Measurements from ENCODE around the gene IGSF21.

The IGSF21 gene

DNA sequence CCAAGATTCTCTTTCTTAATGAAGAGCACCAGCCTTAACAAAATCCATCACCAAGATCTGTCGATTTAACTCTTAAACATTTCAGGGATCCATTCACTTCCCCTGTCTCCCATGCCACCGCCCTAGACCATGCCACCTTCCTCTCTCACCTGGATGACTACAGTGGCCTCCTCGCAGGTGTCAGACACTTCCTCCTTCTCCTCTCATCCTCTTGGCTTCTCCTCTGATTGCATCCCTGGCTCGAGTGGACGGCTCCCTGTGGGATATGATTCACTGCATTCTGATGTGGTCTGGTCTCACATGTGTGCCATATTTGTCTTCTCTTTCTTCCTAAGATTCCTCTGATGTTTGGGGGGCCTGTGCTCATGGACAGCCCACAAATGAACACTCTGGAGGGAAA is 306.7 kb downstream of the IGSF21 start:
- no peak for TF ChIP-seq RAD21 (IDR thresholded peaks at IDR 0.05; ENCODE audit: low read depth)
- TF ChIP-seq ZBTB7A (IDR thresholded peaks at IDR 0.05; ENCODE audit: low read depth): no peak
- no peak for TF ChIP-seq REST (IDR thresholded peaks at IDR 0.05; ENCODE audit: low read depth)
- TF ChIP-seq TAF1 (IDR thresholded peaks at IDR 0.05; ENCODE audit: low read depth): no peak
- no peak for TF ChIP-seq NFIC (IDR thresholded peaks at IDR 0.05)
- TF ChIP-seq TEAD4 (IDR thresholded peaks at IDR 0.05): no peak
- TF ChIP-seq, protein P1, sequence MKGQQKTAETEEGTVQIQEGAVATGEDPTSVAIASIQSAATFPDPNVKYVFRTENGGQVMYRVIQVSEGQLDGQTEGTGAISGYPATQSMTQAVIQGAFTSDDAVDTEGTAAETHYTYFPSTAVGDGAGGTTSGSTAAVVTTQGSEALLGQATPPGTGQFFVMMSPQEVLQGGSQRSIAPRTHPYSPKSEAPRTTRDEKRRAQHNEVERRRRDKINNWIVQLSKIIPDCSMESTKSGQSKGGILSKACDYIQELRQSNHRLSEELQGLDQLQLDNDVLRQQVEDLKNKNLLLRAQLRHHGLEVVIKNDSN (IDR thresholded peaks at IDR 0.05): no peak
- TF ChIP-seq EGR1 (IDR thresholded peaks at IDR 0.05): no peak
- TF ChIP-seq EP300 (IDR thresholded peaks at IDR 0.05; ENCODE audit: borderline replicate concordance): no peak
- TF ChIP-seq CREB1 (IDR thresholded peaks at IDR 0.05; ENCODE audit: low read depth): no peak
- TF ChIP-seq YY1 (IDR thresholded peaks at IDR 0.05; ENCODE audit: low read depth): no peak
- no peak for TF ChIP-seq TCF12 (IDR thresholded peaks at IDR 0.05; ENCODE audit: low read depth)
- no peak for TF ChIP-seq CEBPB (IDR thresholded peaks at IDR 0.05)
- TF ChIP-seq, protein P2, sequence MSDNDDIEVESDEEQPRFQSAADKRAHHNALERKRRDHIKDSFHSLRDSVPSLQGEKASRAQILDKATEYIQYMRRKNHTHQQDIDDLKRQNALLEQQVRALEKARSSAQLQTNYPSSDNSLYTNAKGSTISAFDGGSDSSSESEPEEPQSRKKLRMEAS (IDR thresholded peaks at IDR 0.05): no peak

- TF ChIP-seq TCF12 (IDR thresholded peaks at IDR 0.05; ENCODE audit: low read depth) (no peak), ZBTB7A (IDR thresholded peaks at IDR 0.05; ENCODE audit: low read depth) (no peak)
Measured at GRCh38 chr1:18414872-18415447, 307.4 kb downstream of the IGSF21 start.

- TF ChIP-seq TAF1 (IDR thresholded peaks at IDR 0.05; ENCODE audit: low read depth) (no peak), YY1 (IDR thresholded peaks at IDR 0.05; ENCODE audit: low read depth) (no peak), TEAD4 (IDR thresholded peaks at IDR 0.05) (no peak), RAD21 (IDR thresholded peaks at IDR 0.05; ENCODE audit: low read depth) (no peak)
- TF ChIP-seq, protein P2 (IDR thresholded peaks at IDR 0.05): no peak
Measured at GRCh38 chr1:18415448-18416027, 307.9 kb downstream of the IGSF21 start.

GRCh38 chr1:18417316-18418269 is 310.0 kb downstream of the IGSF21 start:
- no peak for TF ChIP-seq ZBTB7A (IDR thresholded peaks at IDR 0.05; ENCODE audit: low read depth)
- no peak for TF ChIP-seq EP300 (IDR thresholded peaks at IDR 0.05; ENCODE audit: borderline replicate concordance)
- no peak for TF ChIP-seq CEBPB (IDR thresholded peaks at IDR 0.05)
- no peak for TF ChIP-seq FOXM1 (IDR thresholded peaks at IDR 0.05; ENCODE audit: borderline replicate concordance, low read depth)
- TF ChIP-seq RAD21 (IDR thresholded peaks at IDR 0.05; ENCODE audit: low read depth): no peak
- no peak for TF ChIP-seq NFIC (IDR thresholded peaks at IDR 0.05)

DNA sequence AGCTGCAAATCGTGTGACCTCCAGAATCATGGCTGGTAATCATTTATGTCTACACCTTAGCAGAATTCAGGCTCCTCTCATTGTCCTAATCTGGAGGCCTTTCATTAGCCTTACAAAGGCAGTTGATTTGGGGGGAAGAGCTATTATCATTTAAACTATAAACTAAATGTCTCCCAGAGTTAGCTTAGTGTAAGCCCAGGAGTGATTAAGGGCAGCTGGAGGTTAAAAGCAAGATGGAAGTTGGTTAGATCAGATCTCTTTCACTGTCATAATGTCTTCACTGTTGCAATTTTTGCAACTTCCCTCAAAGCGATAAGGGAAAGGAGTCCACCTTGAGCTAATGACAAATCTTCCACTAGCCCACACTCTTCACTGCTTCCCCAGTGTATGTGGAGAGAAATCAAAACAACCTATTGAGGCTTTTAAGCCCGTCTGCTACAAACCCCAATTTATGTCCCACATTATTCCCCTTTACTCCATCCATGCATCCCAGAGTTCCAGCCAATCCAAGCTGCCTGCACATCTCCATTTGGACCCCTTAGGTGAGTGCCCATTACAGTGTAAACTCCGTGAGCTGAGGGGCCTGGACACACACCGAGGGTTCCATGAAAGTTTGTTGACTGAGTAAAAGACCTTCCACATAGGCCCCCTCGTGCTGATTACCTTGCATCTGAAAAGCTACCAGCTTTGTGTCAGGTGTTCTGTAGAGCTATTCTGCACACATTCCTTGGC is 311.7 kb downstream of the IGSF21 start:
- TF ChIP-seq ZBTB7A (IDR thresholded peaks at IDR 0.05; ENCODE audit: low read depth) (no peak), NFIC (IDR thresholded peaks at IDR 0.05) (no peak)

DNA sequence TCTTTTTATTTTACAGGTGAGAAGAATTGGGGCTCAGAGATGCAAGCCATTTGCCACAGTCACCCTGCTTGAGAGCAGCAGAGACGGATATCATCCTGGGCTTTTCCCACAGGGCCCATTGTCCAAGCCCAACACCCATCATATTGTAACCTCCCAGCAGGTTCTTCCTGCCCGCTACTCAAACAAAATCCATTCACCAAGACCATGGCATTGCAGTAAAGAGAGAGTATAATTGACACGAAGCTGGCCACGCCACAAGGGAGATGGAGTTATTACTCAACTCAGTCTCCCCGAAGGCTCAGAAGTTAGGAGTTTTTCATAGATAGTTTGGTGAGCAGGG is 312.2 kb downstream of the IGSF21 start:
- no peak for TF ChIP-seq NFIC (IDR thresholded peaks at IDR 0.05)
- no peak for TF ChIP-seq TEAD4 (IDR thresholded peaks at IDR 0.05)
- TF ChIP-seq TAF1 (IDR thresholded peaks at IDR 0.05; ENCODE audit: low read depth): no peak
- no peak for TF ChIP-seq YY1 (IDR thresholded peaks at IDR 0.05; ENCODE audit: low read depth)
- TF ChIP-seq EGR1 (IDR thresholded peaks at IDR 0.05): no peak
- TF ChIP-seq RAD21 (IDR thresholded peaks at IDR 0.05; ENCODE audit: low read depth): no peak
- TF ChIP-seq, protein P2 (IDR thresholded peaks at IDR 0.05): no peak
- TF ChIP-seq FOXM1 (IDR thresholded peaks at IDR 0.05; ENCODE audit: borderline replicate concordance, low read depth): no peak
- no peak for TF ChIP-seq CEBPB (IDR thresholded peaks at IDR 0.05)
- no peak for TF ChIP-seq TCF12 (IDR thresholded peaks at IDR 0.05; ENCODE audit: low read depth)
- TF ChIP-seq EP300 (IDR thresholded peaks at IDR 0.05; ENCODE audit: borderline replicate concordance): no peak
- TF ChIP-seq, protein P1 (IDR thresholded peaks at IDR 0.05): no peak
- no peak for TF ChIP-seq CREB1 (IDR thresholded peaks at IDR 0.05; ENCODE audit: low read depth)
- no peak for TF ChIP-seq REST (IDR thresholded peaks at IDR 0.05; ENCODE audit: low read depth)
- TF ChIP-seq ZBTB7A (IDR thresholded peaks at IDR 0.05; ENCODE audit: low read depth): no peak

Data from Ishikawa (cell line).